ENCODE data around the gene ASXL3.

Gene ASXL3

DNA sequence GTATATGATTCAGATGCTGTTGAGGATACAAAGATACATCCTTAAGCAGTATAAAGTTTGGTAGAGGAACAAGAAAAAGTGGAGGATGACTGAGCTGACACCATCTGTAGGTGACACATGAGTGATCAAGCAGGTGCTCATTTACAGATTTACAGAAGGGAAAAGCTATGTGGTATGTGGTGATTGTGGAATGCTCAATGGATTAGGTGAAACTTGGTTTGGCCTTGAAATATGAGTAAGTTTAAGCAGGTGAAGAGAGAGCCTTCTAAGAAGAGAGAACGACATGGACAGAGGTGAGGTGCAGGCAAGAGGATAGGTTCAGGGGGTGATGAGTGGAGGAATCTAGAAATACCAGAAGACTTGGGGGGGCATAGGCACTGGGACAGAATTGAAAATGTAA lies 5.9 kb downstream of the ASXL3 start:
- DNase-seq (ENCODE audit: low read depth, low spot score): no peak

DNA sequence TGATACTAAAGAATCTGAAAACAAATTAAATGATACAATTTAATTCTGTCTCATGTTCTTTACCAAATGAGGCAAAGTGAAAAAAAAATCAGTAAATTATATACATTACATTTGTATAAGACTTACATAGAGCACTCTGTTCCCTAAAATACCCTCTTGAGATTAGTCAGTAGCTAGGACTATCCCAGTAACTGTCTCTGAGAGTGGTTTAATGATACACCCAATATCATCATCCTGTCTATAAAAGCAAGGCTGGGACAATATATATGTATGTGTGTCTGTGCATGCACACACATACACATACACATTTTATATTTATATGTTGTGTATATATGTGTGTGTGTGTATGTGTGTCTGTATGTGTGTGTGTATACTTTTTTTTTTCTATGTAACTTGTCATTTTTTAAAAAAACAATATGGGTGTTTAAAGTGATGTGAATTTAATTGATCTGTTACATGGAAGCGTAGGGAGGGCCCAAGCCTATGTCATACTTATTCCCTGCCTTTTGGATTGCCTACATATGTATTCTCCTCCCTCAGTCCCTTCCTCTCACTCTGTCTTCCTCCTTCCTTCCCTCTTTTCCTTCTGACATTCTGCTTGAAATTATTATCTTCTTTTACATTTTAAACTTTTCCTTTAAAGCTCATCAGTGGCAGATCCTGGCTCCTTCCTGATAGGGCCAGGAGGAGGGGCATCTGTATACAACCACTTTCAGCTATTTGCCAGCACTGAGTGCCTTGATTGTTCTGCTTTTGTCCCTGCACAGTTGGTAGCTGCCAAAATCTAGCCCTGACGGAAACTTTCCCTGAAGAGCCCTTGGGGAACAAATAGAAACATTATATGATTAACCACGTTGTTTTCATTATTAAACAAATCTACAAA lies 6.8 kb downstream of the ASXL3 start:
- DNase-seq (ENCODE audit: low read depth, low spot score): no peak

DNA sequence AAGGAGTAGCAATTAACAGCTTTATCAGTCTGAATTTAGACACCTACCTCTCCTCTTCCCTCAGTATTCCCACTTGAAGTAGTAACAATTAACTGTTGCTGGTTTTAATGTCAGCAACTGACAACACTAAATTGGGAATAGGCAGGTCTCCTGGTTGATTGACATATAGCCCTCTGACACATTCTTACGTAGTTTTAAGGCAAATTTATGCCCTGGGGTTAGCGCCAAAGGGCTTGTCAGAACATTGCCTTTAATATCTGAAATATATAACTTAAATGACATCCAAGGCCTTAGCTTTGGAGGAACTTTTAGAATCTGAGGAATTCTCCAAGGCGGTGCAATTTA lies 7.4 kb downstream of the ASXL3 start:
- DNase-seq (ENCODE audit: low read depth, low spot score): no peak

DNA sequence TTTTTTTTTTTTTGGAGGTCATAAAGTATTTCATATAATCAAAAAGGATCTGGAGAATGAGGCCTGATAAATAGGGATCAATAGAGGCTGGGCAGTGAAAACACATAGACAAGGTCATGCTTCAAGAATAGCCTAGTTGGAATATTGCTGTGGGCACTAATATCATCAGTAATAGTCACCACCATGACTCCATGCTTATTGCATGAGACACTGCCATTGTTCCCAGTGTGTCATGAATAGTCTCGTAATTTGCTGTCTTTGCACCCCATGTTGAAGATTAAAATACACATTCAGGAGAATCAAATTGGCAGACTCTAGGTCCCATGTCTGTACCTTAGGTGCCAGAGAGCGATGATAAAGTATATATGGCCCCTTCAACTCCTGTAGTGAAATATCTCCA lies 10.3 kb downstream of the ASXL3 start:
- no peak for DNase-seq (ENCODE audit: low read depth, low spot score)

DNA sequence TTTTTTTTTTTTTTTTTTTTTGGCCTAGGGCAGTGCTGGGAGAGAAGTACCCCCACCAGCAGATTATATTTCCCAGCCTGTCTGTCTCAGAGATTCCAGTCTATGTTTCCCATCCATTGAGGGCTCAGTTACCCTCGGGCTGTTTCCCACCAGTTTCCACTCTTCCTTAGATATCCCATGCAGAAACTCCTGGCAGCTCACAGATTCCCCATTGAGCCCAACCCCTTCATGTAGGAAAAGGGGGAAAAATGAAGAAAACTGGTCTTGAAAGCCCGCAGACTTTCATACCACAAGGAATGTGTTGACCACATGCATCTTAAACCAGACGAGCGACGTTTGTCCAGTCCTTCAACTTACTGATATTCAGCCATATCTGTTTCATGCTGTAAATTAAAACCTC lies 15.2 kb downstream of the ASXL3 start:
- DNase-seq (ENCODE audit: low read depth, low spot score): no peak

DNA sequence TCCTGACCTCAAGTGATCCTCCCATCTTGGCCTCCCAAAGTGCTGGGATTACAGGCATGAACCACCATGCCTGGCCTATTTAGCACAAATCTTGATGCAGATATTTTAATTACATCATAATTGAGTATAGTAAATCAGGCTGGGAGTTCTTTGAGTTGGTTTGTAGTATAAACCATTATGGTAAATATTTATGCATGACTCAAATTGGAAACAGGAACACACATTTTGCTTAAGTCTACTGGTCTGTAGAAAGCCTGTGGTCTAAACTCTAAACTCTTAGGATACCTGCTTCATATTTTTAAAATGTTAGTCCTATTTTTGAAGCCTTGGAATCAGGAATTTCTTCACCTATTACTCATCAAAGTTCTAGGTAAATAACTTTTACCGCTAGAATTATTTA lies 16.8 kb downstream of the ASXL3 start:
- no peak for DNase-seq (ENCODE audit: low read depth, low spot score)

DNA sequence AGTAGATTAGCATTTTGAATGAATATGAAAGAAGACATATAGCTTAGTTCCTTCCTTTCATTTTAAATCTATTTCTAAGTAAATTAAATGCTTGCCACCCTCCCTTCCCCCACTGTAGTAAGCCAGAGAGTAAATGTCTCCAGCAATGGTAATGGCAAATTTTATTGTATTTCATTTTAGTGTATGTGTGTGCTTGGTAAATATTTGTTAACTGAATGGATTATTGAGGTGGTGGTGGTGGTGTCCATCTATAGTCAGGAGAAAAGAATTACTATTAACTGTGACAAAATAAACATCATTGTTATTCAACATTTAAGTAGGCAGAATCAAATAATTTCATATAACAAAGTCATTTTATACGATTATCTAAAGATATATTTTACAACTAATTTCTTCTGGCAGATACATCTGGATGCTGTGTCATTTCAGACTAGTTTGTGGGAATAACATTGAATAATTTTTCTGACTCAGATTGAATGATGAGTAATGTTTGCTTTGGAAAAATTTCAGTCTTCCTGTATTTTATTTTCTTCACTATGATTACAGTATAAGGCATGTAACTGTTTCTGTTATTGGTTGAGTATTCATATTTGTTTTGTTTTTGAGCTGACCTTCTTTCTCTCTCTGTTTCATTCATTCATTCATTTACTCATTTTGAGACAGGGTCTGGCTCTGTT lies 18.3 kb downstream of the ASXL3 start:
- DNase-seq (ENCODE audit: low read depth, low spot score): no peak

DNA sequence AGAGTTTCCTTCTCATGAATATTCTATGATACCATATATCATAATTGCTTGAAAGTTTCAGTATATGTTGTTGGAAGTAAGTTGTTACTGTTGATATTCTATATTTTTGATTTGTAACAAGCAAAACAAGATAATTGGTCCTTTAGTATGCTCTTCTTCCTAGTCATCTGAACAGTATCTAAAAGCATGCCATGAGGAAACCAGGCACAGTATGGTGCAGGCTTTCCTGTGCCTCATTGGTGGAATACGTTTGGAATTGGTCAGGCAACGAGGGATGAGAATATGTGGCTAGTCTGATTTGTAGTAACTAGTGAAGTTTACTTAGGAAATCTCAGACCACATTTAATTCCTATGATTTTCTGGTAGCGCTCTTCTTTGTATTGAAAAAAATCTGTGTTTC lies 22.8 kb downstream of the ASXL3 start:
- no peak for DNase-seq (ENCODE audit: low read depth, low spot score)

DNA sequence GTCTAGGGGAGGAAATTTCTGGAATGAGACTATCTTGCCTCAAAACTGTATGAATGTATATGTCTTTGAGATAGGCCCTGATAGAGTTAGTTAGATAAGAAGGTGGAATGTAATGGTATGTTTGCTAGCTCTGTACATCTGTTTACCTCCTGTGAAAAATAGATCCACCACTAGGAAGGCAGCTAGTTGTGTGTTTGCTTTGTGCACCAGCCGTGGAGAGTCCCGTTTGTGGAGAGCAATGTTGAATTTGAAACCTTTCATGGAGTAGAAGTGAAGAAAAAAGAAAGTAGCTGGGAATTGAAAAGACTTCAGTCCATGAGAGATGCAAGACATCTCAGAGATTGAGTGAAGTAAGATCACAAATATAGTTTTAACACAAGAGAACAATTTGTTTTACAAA lies 25.4 kb downstream of the ASXL3 start:
- DNase-seq (ENCODE audit: low read depth, low spot score): no peak

DNA sequence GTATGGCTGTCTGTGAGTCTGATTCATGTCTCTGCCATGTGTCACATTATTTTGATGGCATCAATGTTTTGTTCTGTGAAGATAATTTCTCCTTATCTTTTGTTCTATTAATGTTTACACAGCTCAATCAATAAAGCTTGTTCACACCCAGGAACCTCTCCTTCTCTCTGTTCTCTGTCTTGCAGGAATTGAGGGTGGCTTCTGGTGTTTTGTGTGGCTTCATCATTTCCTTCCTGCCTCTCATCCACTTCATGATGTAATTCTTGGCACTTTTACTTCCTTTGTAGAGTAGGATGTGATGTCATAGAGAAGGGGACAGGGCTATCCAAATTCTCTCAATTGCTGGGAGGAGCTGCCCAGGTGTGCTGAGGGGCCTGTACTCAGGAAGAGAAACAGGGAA lies 27.2 kb downstream of the ASXL3 start:
- no peak for DNase-seq (ENCODE audit: low read depth, low spot score)

DNA sequence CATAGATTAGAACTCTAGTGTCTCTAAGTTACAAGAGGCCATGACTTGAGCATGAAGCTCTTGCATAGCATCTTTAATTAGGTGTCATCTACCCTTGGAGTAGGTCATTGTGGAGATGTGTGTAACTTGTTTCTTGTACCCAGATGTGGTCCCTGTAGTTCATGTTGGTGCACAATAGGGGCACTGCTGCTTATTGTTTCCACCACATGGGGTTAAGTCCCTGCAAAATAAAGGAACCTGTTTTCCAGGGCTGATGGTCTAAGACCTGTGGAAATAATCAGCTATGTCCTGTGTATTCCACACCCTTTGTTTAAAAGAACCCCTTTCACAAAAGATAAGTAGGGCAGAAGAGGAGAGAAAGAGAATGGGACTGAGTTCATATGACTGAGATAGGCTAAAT lies 28.6 kb downstream of the ASXL3 start:
- DNase-seq (ENCODE audit: low read depth, low spot score): no peak

DNA sequence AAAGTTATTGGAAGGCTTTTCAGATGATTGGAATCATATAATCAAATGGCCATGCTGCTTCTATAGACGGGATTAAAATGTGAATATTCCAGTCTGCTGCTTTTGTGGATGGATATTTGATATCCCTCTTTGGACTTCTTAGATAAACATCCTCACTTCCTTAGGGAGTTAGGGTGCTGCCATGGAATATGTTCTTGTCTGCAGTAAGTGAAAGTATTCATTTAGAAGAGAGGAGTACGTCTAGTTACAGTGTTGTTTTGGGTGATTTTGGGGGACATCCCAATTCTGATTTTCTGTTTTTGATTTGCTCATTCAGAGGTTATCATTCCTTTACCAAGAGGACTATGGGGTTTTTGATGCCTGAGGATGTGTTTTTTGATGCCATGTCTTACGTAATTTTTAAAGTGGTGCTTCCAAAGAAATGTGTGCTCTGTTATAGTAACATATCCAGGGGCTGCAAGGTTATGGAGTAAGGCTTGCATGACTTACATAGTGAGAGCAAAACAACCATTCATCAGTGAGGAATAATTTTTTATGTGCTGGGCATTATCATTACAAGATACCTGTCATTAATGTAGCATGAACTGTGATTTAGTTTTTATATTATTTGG lies 33.6 kb downstream of the ASXL3 start:
- peak; percentile 24 for DNase-seq (ENCODE audit: low read depth, low spot score)

DNA sequence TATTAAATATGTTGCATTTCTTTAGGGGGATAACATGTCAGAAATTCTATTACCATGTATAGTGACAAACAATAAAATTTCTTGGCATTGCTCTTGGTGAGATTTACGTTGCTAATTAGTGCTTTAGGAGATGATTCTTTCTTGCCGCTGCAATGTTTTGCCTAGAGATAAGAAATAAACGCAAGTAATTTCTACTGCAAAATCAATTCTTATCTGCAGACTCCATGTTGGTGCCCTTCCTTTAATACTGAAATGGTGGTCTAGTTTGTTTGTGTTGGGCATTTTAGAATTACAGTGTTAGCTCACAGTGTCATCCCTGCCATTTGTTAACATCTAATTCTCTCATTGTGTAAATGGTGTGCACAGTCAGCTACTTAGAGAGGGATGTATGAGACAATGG lies 34.6 kb downstream of the ASXL3 start:
- no peak for DNase-seq (ENCODE audit: low read depth, low spot score)

DNA sequence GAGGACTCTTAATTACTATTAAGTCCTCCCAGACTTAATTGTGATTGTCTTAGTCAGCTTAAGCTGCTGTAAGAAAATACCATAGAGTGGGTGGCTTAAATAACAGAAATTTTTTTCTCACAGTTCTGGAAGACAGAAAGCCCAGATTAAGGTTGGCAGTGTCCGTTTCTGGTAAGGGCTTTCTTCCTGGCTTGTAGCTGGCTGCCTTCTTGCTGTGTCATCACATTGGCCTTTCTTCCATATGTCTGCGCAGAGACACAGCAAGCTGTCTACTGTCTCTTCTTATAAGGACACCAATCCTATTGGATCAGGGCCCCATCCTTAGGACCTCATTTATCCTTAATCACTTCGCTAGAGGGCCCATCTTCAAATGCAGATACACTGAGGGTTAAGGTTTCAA lies 38.5 kb downstream of the ASXL3 start:
- no peak for DNase-seq (ENCODE audit: low read depth, low spot score)

DNA sequence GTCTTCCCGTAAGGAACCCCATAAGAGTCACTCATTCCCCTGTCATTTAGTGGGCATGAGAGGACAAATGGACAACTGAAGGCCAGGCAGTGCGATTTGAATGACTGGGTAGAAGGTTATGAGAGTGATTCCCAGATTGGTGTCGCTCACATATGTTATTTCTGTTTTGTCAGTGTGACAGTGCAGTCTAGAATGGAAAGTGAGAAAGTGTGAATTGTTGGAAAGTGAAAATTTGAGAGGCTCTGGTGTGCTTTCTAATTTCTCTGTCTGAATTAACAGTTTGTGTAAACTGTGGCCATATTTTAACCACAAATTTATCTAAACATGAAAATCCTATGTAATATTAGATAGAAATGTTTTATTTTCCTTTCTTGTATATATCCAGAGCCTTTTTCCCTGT lies 49.1 kb downstream of the ASXL3 start:
- DNase-seq (ENCODE audit: low read depth, low spot score): no peak

DNA sequence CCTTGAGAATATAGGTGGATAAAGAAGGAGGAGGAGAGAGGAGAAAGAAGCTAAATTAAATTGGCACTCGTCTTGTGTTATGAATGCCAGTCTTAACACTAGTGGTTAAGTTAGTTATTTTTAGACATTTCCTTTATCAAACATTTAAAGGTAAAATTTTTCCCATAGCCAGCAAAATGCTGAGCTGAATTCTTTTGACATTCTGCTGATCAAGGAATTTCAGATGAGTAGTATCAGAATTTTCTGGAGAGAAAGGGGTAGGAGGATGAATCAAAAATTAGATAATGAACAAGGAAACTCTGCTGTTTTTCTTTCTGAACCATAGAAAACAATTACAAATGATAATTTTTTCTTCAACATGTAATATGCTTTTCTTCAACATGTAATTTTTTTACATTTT lies 52.5 kb downstream of the ASXL3 start:
- DNase-seq (ENCODE audit: low read depth, low spot score): no peak

DNA sequence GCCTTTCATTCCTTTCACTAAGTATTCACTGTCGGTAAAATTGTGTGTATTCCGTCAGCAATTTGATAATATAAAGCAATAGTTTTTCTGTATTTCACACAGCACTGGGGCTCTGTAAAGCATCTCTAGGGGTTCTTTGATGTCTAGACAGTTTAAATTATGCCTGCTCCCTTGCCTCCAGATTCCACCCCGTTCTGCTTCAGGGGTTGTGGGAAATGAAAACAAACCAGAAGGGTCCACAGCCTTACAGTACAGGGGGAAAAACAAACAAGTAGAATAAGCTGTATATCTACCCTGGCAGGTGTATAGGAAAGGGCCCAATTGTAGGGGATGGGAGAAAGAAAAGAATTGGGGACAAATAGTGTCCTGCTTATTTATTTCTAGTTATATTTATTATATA lies 63.1 kb downstream of the ASXL3 start:
- no peak for DNase-seq (ENCODE audit: low read depth, low spot score)

DNA sequence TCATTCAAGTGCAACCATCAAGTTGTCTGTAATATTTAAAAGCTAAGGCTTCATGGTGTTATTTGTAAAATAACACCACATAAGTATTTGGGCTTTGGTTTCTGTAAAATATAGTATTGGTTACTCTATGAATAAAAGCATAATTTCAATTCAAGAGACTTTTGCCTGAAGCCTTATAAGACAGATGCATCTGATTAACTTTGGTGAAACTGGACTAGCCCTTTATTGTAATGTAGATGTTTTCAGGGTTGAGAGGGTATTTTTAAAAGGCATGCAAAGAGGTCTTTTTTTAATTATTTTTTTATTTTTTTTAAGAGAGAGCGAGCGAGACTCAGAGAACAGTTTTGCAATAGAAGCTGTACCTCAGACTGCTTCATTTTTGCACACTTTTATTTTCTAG lies 66.5 kb downstream of the ASXL3 start:
- DNase-seq (ENCODE audit: low read depth, low spot score): no peak

DNA sequence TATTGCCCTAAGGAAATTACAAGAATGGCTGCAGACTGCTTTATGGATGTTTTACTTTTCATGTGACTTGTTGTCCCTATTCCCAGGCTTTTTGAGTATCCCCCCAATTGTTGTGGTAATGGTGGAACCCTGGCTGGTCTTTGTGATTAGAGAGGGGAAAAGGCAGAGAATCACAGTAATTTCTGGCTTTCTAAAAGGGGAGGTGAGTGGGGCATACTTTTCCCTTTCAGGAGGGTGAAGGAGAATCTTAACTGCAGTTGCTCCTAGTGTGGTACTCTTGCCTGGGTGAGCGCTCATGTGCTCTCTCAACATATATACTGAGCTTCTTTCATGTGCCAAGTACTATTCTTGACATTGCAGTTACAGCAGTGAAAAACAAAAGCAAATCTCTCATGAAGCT lies 69.3 kb downstream of the ASXL3 start:
- no peak for DNase-seq (ENCODE audit: low read depth, low spot score)

DNA sequence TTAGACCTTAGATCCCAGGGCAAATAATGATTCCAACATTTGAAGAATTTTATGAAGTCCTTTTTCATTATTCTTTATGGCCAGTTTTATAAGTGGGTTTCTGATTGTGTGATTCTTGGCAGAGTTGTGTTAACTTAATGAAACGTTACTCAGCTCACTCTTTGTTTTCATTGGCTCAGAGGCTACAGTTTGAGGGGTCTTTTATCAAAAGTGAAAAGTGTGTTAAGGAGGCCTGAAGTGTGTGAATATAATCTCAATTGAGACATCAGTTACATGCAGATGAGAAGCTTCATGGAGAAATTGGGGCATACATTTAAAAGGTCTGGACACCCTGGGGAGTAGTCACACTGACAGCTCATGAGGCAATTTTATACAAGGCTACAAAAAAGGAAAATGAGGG lies 74.6 kb downstream of the ASXL3 start:
- no peak for DNase-seq (ENCODE audit: low read depth, low spot score)

DNA sequence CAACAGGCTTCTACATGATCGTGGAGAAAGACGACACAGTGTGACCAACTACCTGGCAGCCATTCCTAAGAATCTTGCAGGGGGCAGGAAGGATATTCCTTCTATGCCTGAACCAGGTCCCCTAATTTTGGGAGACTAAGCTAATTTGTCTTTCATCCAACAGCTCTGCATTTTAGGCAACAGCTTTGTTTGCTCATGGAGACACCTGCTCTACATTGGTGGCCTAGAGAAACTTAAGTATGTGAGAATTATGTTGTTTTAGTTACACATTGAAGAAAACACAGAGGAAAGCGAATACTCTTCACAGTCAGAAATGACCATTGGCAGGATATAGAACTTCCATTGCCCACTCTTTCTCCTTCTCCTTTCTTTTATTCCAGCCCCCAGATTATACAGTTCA lies 75.2 kb downstream of the ASXL3 start:
- no peak for DNase-seq (ENCODE audit: low read depth, low spot score)

DNA sequence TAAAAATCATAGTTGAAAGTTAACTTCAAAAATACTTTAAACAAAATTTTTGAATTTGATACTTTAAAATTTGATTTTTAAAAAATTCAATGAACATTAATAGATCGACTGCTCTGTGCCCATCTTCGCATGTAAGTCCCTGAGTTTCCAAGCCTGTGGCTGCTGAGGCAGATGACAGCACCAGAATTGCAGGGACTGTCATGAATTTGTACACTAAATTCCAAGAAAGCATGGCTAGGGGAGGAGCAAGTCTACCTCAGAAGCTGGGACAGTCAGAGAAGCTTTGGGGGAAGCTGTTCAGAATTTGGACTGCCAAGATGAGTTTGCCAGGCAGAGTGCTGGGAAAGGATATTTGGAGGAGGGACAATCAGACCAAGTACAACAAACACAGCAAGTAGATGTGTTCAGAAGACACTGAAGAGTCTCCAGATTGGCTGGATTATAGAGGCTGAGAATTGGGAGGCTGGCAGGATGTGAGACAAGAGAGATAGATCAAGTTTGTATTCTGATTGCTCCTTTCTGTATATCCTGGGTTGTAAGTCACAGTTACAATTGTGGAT lies 79.0 kb downstream of the ASXL3 start:
- no peak for DNase-seq (ENCODE audit: low read depth, low spot score)

Data from smooth muscle cell of the brain vasculature (primary cell).